K562 (cell line): ENCODE measurements around the gene MARCHF9. TPM values are rescaled to one million over a fixed set of nuclear protein-coding genes. Genes with fewer than 3 reads are reported as not detected.
A peak's percentile ranks its signal among the peaks of the same experiment; 100 is the strongest.

Source experiments
- ATAC-seq: fragments of 200-7000 bp; cut with Tn5 transposase; 3 replicates; pipeline ENCODE4 v1.9.1; 2020; ENCODE audit warnings: moderate library complexity
- BruUV-seq: library from RNA; stranded (reverse); fragments of 400-500 nt; replicated peaks from 2 replicates; lab custom pipeline; 2021; lab: Mats Ljungman, UMichigan
- CTCF ChIA-PET: fragments of 300-600 bp; formaldehyde crosslinking; extraction: SDS; loops from one replicate; lab custom pipeline; 2021; ENCODE audit warnings: low intra/inter-chr PET ratio; lab: Yijun Ruan, JAX
- POLR2A ChIA-PET: fragments of 300-600, 350-650 bp; sonication (Branson Sonifier 250); formaldehyde crosslinking; extraction: SDS; loops from one replicate; lab custom pipeline; 2021; ENCODE audit warnings: antibody characterized with exemption, inconsistent platforms; lab: Yijun Ruan, JAX
- DNase-seq, 4 experiments: peaks; one replicate each; pipeline versions ENCODE4 v3.0.0 to v3.0.0-alpha.2; 2011 to 2018; ENCODE audit warnings: low spot score in 3 of 4, mixed read lengths in 3 of 4; ENCODE audit errors: extremely low read depth in 1 of 4
- FAIRE-seq: peaks from 2 replicates; lab custom pipeline; 2011; peaks lifted over from hg19 to GRCh38; lab: Jason Lieb, UNC
- H2AFZ ChIP-seq: 2 replicates; pipeline ENCODE4 v1.6.0; 2011; ENCODE audit warnings: low read depth, low read length, control low read depth, inconsistent platforms
- H3K27ac ChIP-seq: fragments of 200-600 bp; 3 replicates; pipeline ENCODE4 v1.8.0; 2011; ENCODE audit warnings: low read depth, mild to moderate bottlenecking, control low read depth, inconsistent platforms, low read length, moderate library complexity, mixed read lengths; ENCODE audit errors: extremely low read depth
- H3K27me3 ChIP-seq, 2 experiments: fragments of 300-600 bp in 1 of 2; 2 replicates in 1 of 2; 3 replicates in 1 of 2; pipeline versions ENCODE4 v1.6.0 to v1.8.0; 2011; ENCODE audit warnings: inconsistent platforms in 2 of 2, low read length in 2 of 2, mild to moderate bottlenecking in 1 of 2, mixed read lengths in 1 of 2, moderate library complexity in 1 of 2; ENCODE audit not compliant: control insufficient read depth in 2 of 2, insufficient read depth in 2 of 2
- H3K36me3 ChIP-seq: fragments of 300-600 bp; 3 replicates; pipeline ENCODE4 v1.8.0; 2011; ENCODE audit warnings: mild to moderate bottlenecking, low read length, inconsistent platforms; ENCODE audit not compliant: control insufficient read depth, insufficient read depth
- H3K4me1 ChIP-seq, 2 experiments: fragments of 200-600 bp in 1 of 2; replicated peaks in 1 of 2; 2 replicates in 1 of 2; 3 replicates in 1 of 2; pipeline versions ENCODE4 v1.5.1 to v1.8.0; 2011; ENCODE audit warnings: inconsistent platforms in 2 of 2, low read length in 2 of 2, mild to moderate bottlenecking in 1 of 2, mixed read lengths in 1 of 2, moderate library complexity in 1 of 2; ENCODE audit not compliant: control insufficient read depth in 2 of 2, insufficient read depth in 2 of 2
- H3K4me2 ChIP-seq: 2 replicates; pipeline ENCODE4 v1.6.1; 2011; ENCODE audit warnings: low read length, control low read depth, inconsistent platforms, mixed read lengths; ENCODE audit not compliant: insufficient read depth
- H3K4me3 ChIP-seq: fragments of 200-600 bp; sonication (generic), shearing (Covaris generic); 2 replicates; pipeline ENCODE4 v1.5.1; 2016; ENCODE audit warnings: control low read depth, inconsistent platforms
- H3K79me2 ChIP-seq: fragments of 200-600 bp; 3 replicates; pipeline ENCODE4 v1.8.0; 2011; ENCODE audit warnings: low read length, inconsistent platforms; ENCODE audit not compliant: control insufficient read depth, insufficient read depth
- H3K9ac ChIP-seq, 2 experiments: 2 replicates each; pipeline versions ENCODE4 v1.6.0 to v1.6.1; 2011; ENCODE audit warnings: low read depth in 2 of 2, low read length in 2 of 2, control low read depth in 1 of 2, inconsistent platforms in 1 of 2, mild to moderate bottlenecking in 1 of 2, mixed read lengths in 1 of 2; ENCODE audit not compliant: insufficient read depth in 1 of 2
- H3K9me1 ChIP-seq: one replicate; pipeline ENCODE4 v1.6.0; 2011; ENCODE audit warnings: inconsistent platforms, mild to moderate bottlenecking, low read length, moderate library complexity; ENCODE audit not compliant: control insufficient read depth, insufficient read depth
- H3K9me3 ChIP-seq: replicated peaks from 2 replicates; pipeline ENCODE4 v1.5.1; 2011; ENCODE audit warnings: low read depth, low read length, inconsistent platforms; ENCODE audit not compliant: control insufficient read depth, insufficient read depth
- H4K20me1 ChIP-seq: replicated peaks from 2 replicates; pipeline ENCODE4 v1.6.1; 2011; ENCODE audit warnings: low read length, inconsistent platforms, mixed read lengths; ENCODE audit not compliant: control insufficient read depth, insufficient read depth
- ARHGAP35 ChIP-seq: fragments of 450-650 bp; IDR thresholded peaks from 2 replicates; pipeline ENCODE4 v1.6.1; 2018; ENCODE audit not compliant: partially characterized antibody
- CTCF ChIP-seq, 3 experiments: IDR thresholded peaks in 2 of 3; conservative IDR thresholded peaks in 1 of 3; 2 replicates each; pipeline ENCODE4 v1.5.1; 2011 to 2012; ENCODE audit warnings: low read length in 3 of 3, mild to moderate bottlenecking in 3 of 3, control low read depth in 2 of 3, improper control_type of control experiment in 1 of 3, inconsistent platforms in 1 of 3, low read depth in 1 of 3, mixed read lengths in 1 of 3, moderate library complexity in 1 of 3; ENCODE audit not compliant: insufficient read depth in 2 of 3
- KLF16 ChIP-seq: IDR thresholded peaks from 2 replicates; pipeline ENCODE4 v1.6.1; 2016; ENCODE audit warnings: antibody characterized with exemption
- POLR2G ChIP-seq: fragments of 200-400 bp; formaldehyde crosslinking; IDR thresholded peaks from 2 replicates; pipeline ENCODE4 v1.6.1; 2017; ENCODE audit warnings: low read depth, mild to moderate bottlenecking, antibody characterized with exemption, low read length, moderate library complexity
- WGBS: fragments of 100-300 bp; shearing (Covaris generic); methylation state at CpG from one replicate; pipeline ENCODE4 v1.1.6; 2016; ENCODE audit warnings: low coverage, mixed read lengths; ENCODE audit not compliant: insufficient coverage; ENCODE audit errors: missing lambda C conversion rate; 5-methylcytosine and 5-hydroxymethylcytosine counted together
- in situ Hi-C: fragments of 300-500 bp; cut with MboI; formaldehyde crosslinking; loops from 4 replicates; pipeline ENCODE4 v1.15.0; 2018; ENCODE audit warnings: inconsistent platforms, mixed read lengths
- intact Hi-C: fragments of 100-400 bp; cut with micrococcal nuclease; formaldehyde crosslinking; loops from 2 replicates; pipeline ENCODE4 v1.14.2; 2022
- polyA plus RNA-seq, 8 experiments: library from polyadenylated mRNA; depleted of rRNA in 4 of 8; stranded (reverse) in 5 of 8; unstranded in 3 of 8; fragments of >200 nt; fragmentation: Nextera tagmentation in 2 of 8; fragmentation: Illumina TruSeq in 1 of 8; extraction: Ambion mirVana in 2 of 8; extraction: Trizol in 1 of 8; gene quantifications; 2 replicates each; pipeline versions ENCODE4 v1.2.1 to v1.2.3, GENCODE V29; 2011 to 2014; ENCODE audit warnings: inconsistent platforms in 1 of 8, missing spikeins in 1 of 8
- total RNA-seq, 7 experiments: library from RNA; depleted of rRNA in 6 of 7; stranded (reverse); fragments of >200 nt in 6 of 7; fragmentation: Illumina TruSeq in 2 of 7; extraction: Trizol in 2 of 7; gene quantifications; 2 replicates each; pipeline versions ENCODE4 v1.2.1 to v1.2.3, GENCODE V29; 2011 to 2021; ENCODE audit warnings: low replicate concordance in 1 of 7
- TF ChIP-seq, protein P1 (sequence below): sonication (generic); formaldehyde crosslinking; IDR thresholded peaks from 2 replicates; pipeline ENCODE4 v1.8.1; 2023; ENCODE audit warnings: mild to moderate bottlenecking, missing genetic modification reagents

MARCHF9 gene
- total and polyA plus RNA-seq, 9 of the 15 experiments (the other 6 are each of a cell fraction or from before 2014, with no cell fraction given), result 0.80 to 12.4 (median 6.2) TPM

DNA sequence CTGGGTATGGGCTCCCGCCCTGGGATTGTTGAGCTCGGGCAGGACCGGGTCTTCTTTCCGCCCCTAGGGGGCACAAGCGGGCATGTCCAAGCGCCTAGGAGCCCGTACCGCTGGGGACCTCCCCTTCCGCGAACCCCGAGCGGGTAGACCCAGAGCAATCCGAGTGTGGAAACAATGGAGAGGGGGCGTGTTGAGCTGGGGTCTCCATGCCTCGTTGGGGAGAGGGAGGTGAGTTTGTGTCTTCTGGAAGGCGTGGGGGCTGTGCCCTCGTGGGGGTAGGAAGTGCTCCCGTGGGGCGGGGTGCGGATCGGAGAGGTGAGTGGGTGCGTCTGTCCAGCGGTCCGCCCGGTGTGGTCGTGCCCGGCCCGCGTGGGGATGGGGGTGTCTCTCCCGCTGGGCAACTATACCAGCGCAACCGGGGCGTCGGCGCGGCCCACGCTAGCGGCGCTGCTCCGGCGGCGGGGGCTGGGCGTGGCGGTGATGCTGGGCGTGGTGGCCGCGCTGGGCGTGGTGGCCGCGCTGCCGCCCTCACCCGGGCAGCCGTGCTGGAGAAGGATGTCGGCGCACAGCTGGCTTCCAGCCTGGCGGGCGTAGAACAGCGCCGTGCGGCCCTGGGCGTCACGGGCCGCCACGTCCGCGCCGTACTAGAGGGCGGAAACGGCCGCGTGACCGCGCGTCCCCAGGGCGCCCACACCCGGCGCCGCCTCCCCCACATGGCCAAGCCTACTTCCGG is 28.6 kb upstream of the MARCHF9 start:
- DNase-seq (peak in 1 of 4 experiments; percentile 48), ATAC-seq (no peak), FAIRE-seq (no peak)
- no peaks in the 10 kb centered on the region; the same call in 1 of the 2 replicates for H4K20me1 ChIP-seq
- H3K27me3 ChIP-seq, result peaks cover 17 to 21% of the 10 kb centered on the region in 2 experiments
- H2AFZ ChIP-seq, result no peak overlapping the region
- 63% methylated on average over 22 of the region's 79 CpGs for WGBS
- ChIA-PET POLR2A (interaction anchor here (0.6 to 0.9 kb wide), 2 partner anchors 92 to 249 kb away, joined by 4 read pairs; partner anchors contain the start of gene AVIL), CTCF (no interaction called here)
- intact Hi-C loops, result no loop called here
- peaks cover under 1% of the 10 kb centered on the region for H3K9me1 ChIP-seq
- no peak overlapping the region for H3K9ac ChIP-seq
- H3K4me1 ChIP-seq, result peaks cover 0 to 20% of the 10 kb centered on the region in 2 experiments; a peak in 2 of 5 replicates
- no peak overlapping the region for H3K4me2 ChIP-seq
- no peak overlapping the region for H3K27ac ChIP-seq
- H3K9me3 ChIP-seq, result no peaks in the 10 kb centered on the region; the same call in 1 of the 2 replicates
- no TSS peak for BruUV-seq
- in situ Hi-C loops, result no loop called here
- no peaks in the 10 kb centered on the region for H3K79me2 ChIP-seq
- no peak overlapping the region for H3K4me3 ChIP-seq
- 0 out of 3 replicates have a peak, but pooled peaks cover 2% of the 10 kb centered on the region for H3K36me3 ChIP-seq
- TF ChIP-seq ARHGAP35 (no peak), POLR2G (peak; percentile 28; the same call in 1 of the 2 replicates), KLF16 (no peak), CTCF (IDR thresholded peaks at IDR 0.05 in 2 of 3, conservative IDR thresholded peaks at IDR 0.05 in 1 of 3; ENCODE audit: insufficient read depth in 2 of 3, low read depth in 1 of 3, low read length in 3 of 3) (peak in 2 of 3 experiments; percentile 8 to 32; a peak in 1 of 6 replicates)
- TF ChIP-seq, protein P1, sequence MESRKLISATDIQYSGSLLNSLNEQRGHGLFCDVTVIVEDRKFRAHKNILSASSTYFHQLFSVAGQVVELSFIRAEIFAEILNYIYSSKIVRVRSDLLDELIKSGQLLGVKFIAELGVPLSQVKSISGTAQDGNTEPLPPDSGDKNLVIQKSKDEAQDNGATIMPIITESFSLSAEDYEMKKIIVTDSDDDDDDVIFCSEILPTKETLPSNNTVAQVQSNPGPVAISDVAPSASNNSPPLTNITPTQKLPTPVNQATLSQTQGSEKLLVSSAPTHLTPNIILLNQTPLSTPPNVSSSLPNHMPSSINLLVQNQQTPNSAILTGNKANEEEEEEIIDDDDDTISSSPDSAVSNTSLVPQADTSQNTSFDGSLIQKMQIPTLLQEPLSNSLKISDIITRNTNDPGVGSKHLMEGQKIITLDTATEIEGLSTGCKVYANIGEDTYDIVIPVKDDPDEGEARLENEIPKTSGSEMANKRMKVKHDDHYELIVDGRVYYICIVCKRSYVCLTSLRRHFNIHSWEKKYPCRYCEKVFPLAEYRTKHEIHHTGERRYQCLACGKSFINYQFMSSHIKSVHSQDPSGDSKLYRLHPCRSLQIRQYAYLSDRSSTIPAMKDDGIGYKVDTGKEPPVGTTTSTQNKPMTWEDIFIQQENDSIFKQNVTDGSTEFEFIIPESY (CRISPR knock-in tag), result peak; percentile 91
